Fibroblast of villous mesenchyme (primary cell): ENCODE results near the gene CGNL1. TPM values are rescaled to one million over a fixed set of nuclear protein-coding genes. Genes with fewer than 3 reads are reported as not detected.

Experiments used
- DNase-seq: peaks from one replicate; pipeline ENCODE4 v3.0.0-alpha.2; 2010; ENCODE audit warnings: low read depth
- H3K4me3 ChIP-seq: 2 replicates; pipeline ENCODE4 v1.5.1; 2011; ENCODE audit warnings: low read depth, mild to moderate bottlenecking, low read length
- total RNA-seq: library from RNA; depleted of rRNA; stranded (reverse); fragments of >200 nt; gene quantifications from 2 replicates; pipeline ENCODE4 v1.2.3, GENCODE V29; 2012
- TF ChIP-seq, protein P1 (sequence below): IDR thresholded peaks from 2 replicates; pipeline ENCODE4 v1.5.1; 2012; ENCODE audit warnings: low read depth, mild to moderate bottlenecking, low read length; ENCODE audit not compliant: insufficient read depth

Gene CGNL1
- total RNA-seq, 1 donor = 0.43 TPM

DNA sequence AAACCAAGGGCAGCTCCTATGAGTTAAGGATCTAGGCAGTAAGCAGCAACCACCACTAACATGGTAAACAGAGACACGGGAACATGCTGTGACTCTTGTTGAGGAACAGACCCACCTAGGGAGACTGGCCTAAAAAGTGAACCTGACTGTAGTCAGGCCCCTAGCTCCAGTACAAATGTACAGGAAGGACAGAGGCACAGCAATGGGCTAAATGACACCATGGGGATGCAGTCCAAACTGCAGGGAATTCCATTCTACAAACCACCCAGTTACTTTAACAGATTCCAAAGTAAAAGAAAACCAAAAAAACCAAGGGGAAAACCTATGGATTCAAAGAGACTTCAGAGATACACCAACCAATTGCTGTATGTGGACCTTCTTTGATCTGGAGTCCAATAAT is 28.2 kb upstream of the CGNL1 start:
- no peak overlapping the region for H3K4me3 ChIP-seq
- no peak for DNase-seq
- TF ChIP-seq, protein P1, sequence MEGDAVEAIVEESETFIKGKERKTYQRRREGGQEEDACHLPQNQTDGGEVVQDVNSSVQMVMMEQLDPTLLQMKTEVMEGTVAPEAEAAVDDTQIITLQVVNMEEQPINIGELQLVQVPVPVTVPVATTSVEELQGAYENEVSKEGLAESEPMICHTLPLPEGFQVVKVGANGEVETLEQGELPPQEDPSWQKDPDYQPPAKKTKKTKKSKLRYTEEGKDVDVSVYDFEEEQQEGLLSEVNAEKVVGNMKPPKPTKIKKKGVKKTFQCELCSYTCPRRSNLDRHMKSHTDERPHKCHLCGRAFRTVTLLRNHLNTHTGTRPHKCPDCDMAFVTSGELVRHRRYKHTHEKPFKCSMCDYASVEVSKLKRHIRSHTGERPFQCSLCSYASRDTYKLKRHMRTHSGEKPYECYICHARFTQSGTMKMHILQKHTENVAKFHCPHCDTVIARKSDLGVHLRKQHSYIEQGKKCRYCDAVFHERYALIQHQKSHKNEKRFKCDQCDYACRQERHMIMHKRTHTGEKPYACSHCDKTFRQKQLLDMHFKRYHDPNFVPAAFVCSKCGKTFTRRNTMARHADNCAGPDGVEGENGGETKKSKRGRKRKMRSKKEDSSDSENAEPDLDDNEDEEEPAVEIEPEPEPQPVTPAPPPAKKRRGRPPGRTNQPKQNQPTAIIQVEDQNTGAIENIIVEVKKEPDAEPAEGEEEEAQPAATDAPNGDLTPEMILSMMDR = no peak

DNA sequence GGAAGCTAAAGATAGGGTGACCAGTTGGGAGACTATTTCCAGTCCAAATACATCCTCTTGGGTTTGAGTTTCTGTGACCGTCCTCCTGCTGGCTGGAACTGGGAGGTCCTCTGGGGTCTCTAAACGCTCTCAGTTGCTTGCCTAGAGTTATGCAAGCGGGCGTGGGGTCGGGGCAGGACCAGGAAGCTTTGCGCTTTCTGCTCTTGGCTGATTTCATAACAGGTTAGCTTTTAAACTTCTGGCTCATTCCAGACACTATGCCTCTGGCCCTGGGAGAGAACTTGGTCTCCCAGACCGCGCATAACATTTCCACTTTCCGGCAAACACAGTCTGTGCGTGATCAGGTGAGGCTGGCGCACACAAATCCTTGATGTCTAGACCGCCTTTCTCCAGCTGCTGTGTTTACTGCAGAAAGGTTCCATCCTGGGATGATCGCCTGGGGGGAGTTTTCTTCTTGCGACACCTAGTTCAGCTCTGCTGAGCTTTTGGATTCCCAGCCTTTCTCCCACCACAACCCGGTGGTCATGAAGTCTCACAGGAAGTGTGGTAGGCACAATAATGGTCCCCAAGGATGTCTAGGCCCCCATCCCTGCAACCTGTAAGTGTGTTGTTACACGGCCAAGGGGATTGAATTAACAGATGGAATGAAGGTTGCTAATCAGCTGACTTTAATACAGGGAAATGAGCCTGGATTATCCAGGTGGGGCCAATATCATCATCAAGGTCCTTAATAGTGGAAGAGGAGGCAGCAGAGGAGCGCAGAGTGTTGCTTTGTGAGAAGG is 23.6 kb upstream of the CGNL1 start:
- TF ChIP-seq, protein P1 = no peak
- no peak overlapping the region for H3K4me3 ChIP-seq
- no peak for DNase-seq

DNA sequence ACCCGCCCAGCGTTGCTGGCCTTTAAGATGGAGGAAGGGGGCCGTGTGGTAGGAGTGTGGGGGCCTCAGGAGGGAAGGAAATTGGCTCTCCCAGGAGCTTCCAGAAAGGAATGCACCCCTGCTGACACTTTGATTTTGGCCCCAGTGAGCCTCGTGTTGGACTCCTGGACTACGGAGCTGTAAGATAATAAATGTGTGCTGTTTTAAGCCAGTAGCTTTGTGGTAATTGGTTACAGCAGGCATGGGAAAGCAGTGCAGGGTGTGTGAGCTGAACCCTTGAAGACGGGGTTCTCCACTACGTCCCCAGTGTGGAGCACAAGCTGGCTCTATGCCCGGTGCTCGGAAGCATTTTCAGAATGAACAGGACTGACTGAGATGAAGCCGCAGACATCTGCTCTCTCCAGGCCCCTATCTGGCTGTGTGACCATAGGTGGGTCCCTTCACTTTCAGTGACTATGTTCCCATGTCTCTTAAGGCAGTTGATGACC is 22.9 kb upstream of the CGNL1 start:
- DNase-seq = no peak
- H3K4me3 ChIP-seq = no peak overlapping the region
- TF ChIP-seq, protein P1 = no peak

DNA sequence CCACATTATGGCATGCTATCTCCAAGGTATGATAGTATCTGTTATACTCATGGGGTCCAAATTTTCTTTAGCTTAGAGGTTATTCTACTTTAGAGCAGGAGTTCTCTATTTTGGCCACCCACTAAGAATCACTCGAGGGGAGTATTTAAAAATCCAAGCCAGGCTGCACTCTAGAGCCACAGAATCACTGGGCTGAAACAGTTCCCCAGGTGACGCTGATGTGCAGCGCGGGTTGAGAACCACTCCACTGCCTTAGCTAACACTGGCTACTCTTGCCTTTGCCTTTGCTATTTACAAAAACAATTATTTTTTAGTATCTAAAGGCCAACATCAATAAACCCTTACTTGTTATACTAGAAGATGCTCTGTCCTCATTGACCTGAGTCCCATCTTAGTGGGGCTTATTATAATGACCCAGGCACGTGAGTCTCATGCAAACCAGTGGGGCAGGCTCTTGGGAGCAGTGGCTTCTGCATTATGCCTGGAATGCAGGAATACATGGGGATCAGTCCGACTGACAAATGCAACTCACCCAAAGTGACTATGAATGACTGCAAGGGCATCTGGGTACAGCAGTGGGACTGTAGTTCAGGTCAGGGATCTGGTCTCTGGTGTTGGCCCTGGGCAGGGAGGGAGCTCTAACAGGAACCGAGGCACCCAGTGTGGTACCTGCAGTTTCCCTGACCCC is 21.7 kb upstream of the CGNL1 start:
- DNase-seq = no peak
- H3K4me3 ChIP-seq = no peak overlapping the region
- TF ChIP-seq, protein P1 = no peak

DNA sequence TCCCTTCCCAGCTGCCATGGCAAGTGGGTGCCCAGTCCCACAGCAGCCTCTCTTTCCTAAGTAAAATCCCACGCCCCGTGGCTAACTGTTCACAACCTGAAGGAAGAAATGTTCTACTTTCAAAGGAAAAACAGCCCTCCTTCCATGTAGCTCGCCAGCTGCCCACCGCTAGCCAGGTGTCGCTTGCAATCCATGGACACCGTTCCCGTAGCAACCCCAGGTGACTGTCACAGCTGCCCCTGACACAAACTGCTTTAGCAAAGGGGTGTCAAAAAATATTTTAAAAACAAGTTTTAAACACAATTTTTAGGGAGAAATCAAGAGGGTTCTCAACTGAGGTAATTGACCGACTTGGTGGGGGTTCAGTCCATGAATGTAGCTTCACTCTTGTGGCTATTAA is 21.0 kb upstream of the CGNL1 start:
- no peak overlapping the region for H3K4me3 ChIP-seq
- DNase-seq = no peak
- TF ChIP-seq, protein P1 = no peak

DNA sequence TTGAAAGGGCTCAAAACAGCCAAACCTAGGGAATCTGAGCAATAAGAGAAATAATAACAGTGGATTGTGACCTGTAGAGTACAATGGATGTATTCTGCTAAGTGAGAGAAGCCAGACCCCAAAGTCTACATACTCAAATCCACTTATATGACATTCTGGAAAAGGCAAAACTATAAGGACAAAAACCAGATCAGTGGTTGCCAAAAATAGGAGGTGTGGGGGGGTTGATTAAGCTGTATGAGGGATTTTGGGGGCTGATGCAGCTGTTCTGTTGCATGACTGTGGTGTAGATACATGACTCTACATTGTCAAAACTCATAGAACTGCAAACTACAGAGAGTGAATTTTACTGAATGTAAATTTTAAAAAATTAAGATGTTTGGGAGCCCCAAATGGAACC is 20.1 kb upstream of the CGNL1 start:
- no peak for DNase-seq
- H3K4me3 ChIP-seq = no peak overlapping the region
- TF ChIP-seq, protein P1 = no peak
